HCT116 (cell line): ENCODE results near the gene LEMD3. TPM values are rescaled to one million over a fixed set of nuclear protein-coding genes. Genes with fewer than 3 reads are reported as not detected.

Experiments used
- ATAC-seq: fragments of 200-7000 bp; cut with Tn5 transposase; 2 replicates; pipeline ENCODE4 v1.9.1; 2020; ENCODE audit warnings: mild to moderate bottlenecking, moderate library complexity
- BruUV-seq: library from RNA; stranded (reverse); fragments of 400-500 nt; replicated peaks from 2 replicates; lab custom pipeline; 2021; lab: Mats Ljungman, UMichigan
- CTCF ChIA-PET: fragments of 300-600 bp; sonication (Branson Sonifier 250); formaldehyde crosslinking; loops from one replicate; lab custom pipeline; 2021; ENCODE audit warnings: antibody characterized with exemption; lab: Charles Lee
- POLR2A ChIA-PET: fragments of 300-600, 350-600 bp; sonication (Branson Sonifier 250); formaldehyde crosslinking; loops from one replicate; lab custom pipeline; 2021; ENCODE audit warnings: antibody characterized with exemption; lab: Charles Lee
- RAD21 ChIA-PET, 2 experiments: fragments of 300-600 bp; sonication (Branson Sonifier 250); formaldehyde crosslinking; loops; one replicate each; lab custom pipeline; 2023; ENCODE audit warnings: low total read pairs in 2 of 2; ENCODE audit not compliant: uncharacterized antibody in 2 of 2, unreplicated experiment in 2 of 2, low non-redundant PET in 1 of 2; lab: Charles Lee
- DNase-seq: peaks from one replicate; pipeline ENCODE4 v3.0.0-alpha.2; 2010; ENCODE audit warnings: low read depth, low spot score
- H2AFZ ChIP-seq: fragments of 200-600 bp; shearing (Covaris generic), sonication (generic); 2 replicates; pipeline ENCODE4 v1.6.1; 2017; ENCODE audit warnings: low read depth, mixed run types, mixed read lengths, antibody characterized with exemption, low read length; ENCODE audit not compliant: poor library complexity, severe bottlenecking
- H3K27ac ChIP-seq: 2 replicates; pipeline ENCODE4 v1.5.1; 2012; ENCODE audit warnings: low read depth, low read length
- H3K27me3 ChIP-seq: fragments of 200-600 bp; sonication (generic); 2 replicates; pipeline ENCODE4 v1.6.1; 2016; ENCODE audit warnings: mixed run types, low read length, mixed read lengths; ENCODE audit not compliant: insufficient read depth
- H3K36me3 ChIP-seq, 2 experiments: fragments of 200-500 bp in 1 of 2; fragments of 200-600 bp in 1 of 2; sonication (Bioruptor generic) in 1 of 2; sonication (generic) in 1 of 2; 2 replicates each; pipeline versions ENCODE4 v1.5.1 to v1.6.1; 2014 to 2016; ENCODE audit warnings: low read length in 2 of 2, inconsistent platforms in 1 of 2, mixed read lengths in 1 of 2, mixed run types in 1 of 2; ENCODE audit not compliant: insufficient read depth in 2 of 2, control insufficient read depth in 1 of 2
- H3K4me1 ChIP-seq, 2 experiments: fragments of 200-600 bp in 1 of 2; sonication (generic) in 1 of 2; 2 replicates each; pipeline versions ENCODE4 v1.5.1 to v1.6.1; 2012 to 2017; ENCODE audit warnings: low read length in 2 of 2, inconsistent platforms in 1 of 2, mild to moderate bottlenecking in 1 of 2, mixed read lengths in 1 of 2, mixed run types in 1 of 2, moderate library complexity in 1 of 2; ENCODE audit not compliant: insufficient read depth in 2 of 2, control insufficient read depth in 1 of 2
- H3K4me2 ChIP-seq: fragments of 200-600 bp; sonication (generic); 2 replicates; pipeline ENCODE4 v1.6.1; 2017; ENCODE audit warnings: mixed run types, low read length, mixed read lengths
- H3K4me3 ChIP-seq, 2 experiments: fragments of 200-600 bp in 1 of 2; sonication (generic) in 1 of 2; replicated peaks in 1 of 2; 2 replicates each; pipeline ENCODE4 v1.5.1; 2011 to 2016; ENCODE audit warnings: low read length in 2 of 2, control low read depth in 1 of 2, low read depth in 1 of 2, mild to moderate bottlenecking in 1 of 2, mixed read lengths in 1 of 2, mixed run types in 1 of 2
- H3K79me2 ChIP-seq: fragments of 200-600 bp; sonication (generic); 2 replicates; pipeline ENCODE4 v1.6.1; 2017; ENCODE audit warnings: mild to moderate bottlenecking, mixed run types, low read length, moderate library complexity, mixed read lengths; ENCODE audit not compliant: insufficient read depth
- H3K9ac ChIP-seq: fragments of 200-600 bp; sonication (generic); 2 replicates; pipeline ENCODE4 v1.6.1; 2016; ENCODE audit warnings: low read length, mixed read lengths
- H3K9me2 ChIP-seq: fragments of 200-600 bp; sonication (generic), shearing (Covaris generic); 2 replicates; pipeline ENCODE4 v1.6.1; 2017; ENCODE audit warnings: mixed run types, mild to moderate bottlenecking, moderate library complexity; ENCODE audit not compliant: insufficient read depth
- H3K9me3 ChIP-seq, 2 experiments: fragments of 200-500 bp in 1 of 2; fragments of 200-600 bp in 1 of 2; sonication (Bioruptor generic) in 1 of 2; sonication (generic) in 1 of 2; 2 replicates each; pipeline ENCODE4 v1.6.1; 2014 to 2017; ENCODE audit warnings: low read length in 2 of 2, mixed read lengths in 2 of 2, inconsistent platforms in 1 of 2, low read depth in 1 of 2, mild to moderate bottlenecking in 1 of 2, mixed run types in 1 of 2, moderate library complexity in 1 of 2; ENCODE audit not compliant: control insufficient read depth in 1 of 2, insufficient read depth in 1 of 2
- H4K20me1 ChIP-seq: fragments of 200-600 bp; sonication (generic), shearing (Covaris generic); 2 replicates; pipeline ENCODE4 v1.6.1; 2017; ENCODE audit warnings: mixed run types, mild to moderate bottlenecking, moderate library complexity; ENCODE audit not compliant: insufficient read depth
- ATF3 ChIP-seq: IDR thresholded peaks from 2 replicates; pipeline ENCODE4 v1.6.1; 2012
- CBX3 ChIP-seq: IDR thresholded peaks from 2 replicates; pipeline ENCODE4 v1.6.1; 2012; ENCODE audit warnings: low read depth
- CTCF ChIP-seq, 3 experiments: fragments of 200-600 bp in 1 of 3; sonication (generic) in 1 of 3; IDR thresholded peaks in 2 of 3; conservative IDR thresholded peaks in 1 of 3; 2 replicates each; pipeline ENCODE4 v1.5.1; 2012 to 2017; ENCODE audit warnings: low read depth in 2 of 3, low read length in 2 of 3, antibody characterized with exemption in 1 of 3, borderline replicate concordance in 1 of 3, control low read depth in 1 of 3, mild to moderate bottlenecking in 1 of 3, mixed read lengths in 1 of 3, mixed run types in 1 of 3, moderate library complexity in 1 of 3; ENCODE audit not compliant: insufficient read depth in 1 of 3
- EGR1 ChIP-seq: IDR thresholded peaks from 2 replicates; pipeline ENCODE4 v1.6.1; 2012; ENCODE audit warnings: low read depth
- ELF1 ChIP-seq: IDR thresholded peaks from 2 replicates; pipeline ENCODE4 v1.6.1; 2012; ENCODE audit warnings: low read depth, borderline replicate concordance
- EZH2 ChIP-seq: fragments of 200-600 bp; sonication (generic); IDR thresholded peaks from 2 replicates; pipeline ENCODE4 v1.6.1; 2017; ENCODE audit warnings: antibody characterized with exemption, mixed run types
- FOSL1 ChIP-seq: IDR thresholded peaks from 2 replicates; pipeline ENCODE4 v1.6.1; 2012; ENCODE audit warnings: low read depth
- JUND ChIP-seq: IDR thresholded peaks from 2 replicates; pipeline ENCODE4 v1.6.1; 2012
- MAX ChIP-seq: IDR thresholded peaks from 2 replicates; pipeline ENCODE4 v1.6.1; 2012
- POLR2A ChIP-seq: IDR thresholded peaks from 2 replicates; pipeline ENCODE4 v1.7.0; 2011; ENCODE audit warnings: borderline replicate concordance; ENCODE audit not compliant: insufficient read depth, insufficient read length; ENCODE audit errors: extremely low read depth
- POLR2AphosphoS5 ChIP-seq: IDR thresholded peaks from 2 replicates; pipeline ENCODE4 v1.6.1; 2011; ENCODE audit warnings: mild to moderate bottlenecking, low read depth, low read length, moderate library complexity
- RAD21 ChIP-seq: IDR thresholded peaks from 2 replicates; pipeline ENCODE4 v1.6.1; 2012; ENCODE audit warnings: low read depth, mild to moderate bottlenecking
- REST ChIP-seq: IDR thresholded peaks from 2 replicates; pipeline ENCODE4 v1.6.1; 2012; ENCODE audit warnings: low read depth
- SIN3A ChIP-seq: IDR thresholded peaks from 2 replicates; pipeline ENCODE4 v1.6.1; 2012; ENCODE audit warnings: low read depth
- SP1 ChIP-seq: IDR thresholded peaks from 2 replicates; pipeline ENCODE4 v1.6.1; 2012; ENCODE audit warnings: low read depth
- SRF ChIP-seq: IDR thresholded peaks from 2 replicates; pipeline ENCODE4 v1.6.1; 2012; ENCODE audit warnings: low read depth
- YY1 ChIP-seq: IDR thresholded peaks from 2 replicates; pipeline ENCODE4 v1.6.1; 2011; ENCODE audit warnings: low read length, low read depth, moderate library complexity, mild to moderate bottlenecking; ENCODE audit not compliant: insufficient replicate concordance; ENCODE audit errors: extremely low read depth
- ZBTB33 ChIP-seq: IDR thresholded peaks from 2 replicates; pipeline ENCODE4 v1.6.1; 2011; ENCODE audit warnings: mild to moderate bottlenecking, low read length, moderate library complexity; ENCODE audit not compliant: insufficient replicate concordance; ENCODE audit errors: extremely low read depth
- ZFX ChIP-seq: fragments of 450-650 bp; IDR thresholded peaks from 2 replicates; pipeline ENCODE4 v1.6.1; 2017
- ZNF274 ChIP-seq: fragments of 200-500 bp; sonication (Bioruptor generic); IDR thresholded peaks from 2 replicates; pipeline ENCODE4 v1.6.1; 2014; ENCODE audit warnings: mild to moderate bottlenecking, low read depth, low read length, inconsistent platforms
- intact Hi-C: fragments of 100-400 bp; cut with micrococcal nuclease; formaldehyde crosslinking; loops from 2 replicates; pipeline ENCODE4 v1.10.0; 2022
- total RNA-seq: library from RNA; stranded (reverse); gene quantifications from one replicate; pipeline ENCODE4 v1.2.1, GENCODE V29; 2021; ENCODE audit not compliant: unreplicated experiment

LEMD3 gene
- total RNA-seq, 1 experiment from 2014 or later, result 28.7 TPM

- BruUV-seq, result no TSS peak
- H3K9me3 ChIP-seq, result no peaks in the 10 kb centered on the region
- no peak for DNase-seq
- H3K36me3 ChIP-seq, result no peaks in the 10 kb centered on the region
- H3K4me2 ChIP-seq, result no peak overlapping the region
- ChIA-PET RAD21 (no interaction called here), CTCF (no interaction called here), POLR2A (no interaction called here)
- H3K79me2 ChIP-seq, result peaks cover 98% of the 10 kb centered on the region
- no peak overlapping the region for H3K9ac ChIP-seq
- H3K4me3 ChIP-seq, result no peak overlapping the region
- no peak for ATAC-seq
- H3K27me3 ChIP-seq, result no peaks in the 10 kb centered on the region
- intact Hi-C loops, result no loop called here
- TF ChIP-seq EGR1 (no peak), EZH2 (no peak), FOSL1 (no peak), SIN3A (no peak), SP1 (no peak), YY1 (no peak), MAX (no peak), ZFX (no peak), ELF1 (no peak), ATF3 (no peak), ZBTB33 (no peak), RAD21 (no peak), JUND (no peak), POLR2A (no peak), ZNF274 (no peak), SRF (no peak), REST (no peak), CTCF (IDR thresholded peaks at IDR 0.05 in 2 of 3, conservative IDR thresholded peaks at IDR 0.05 in 1 of 3; ENCODE audit: borderline replicate concordance in 1 of 3, insufficient read depth in 1 of 3, low read depth in 2 of 3, low read length in 2 of 3) (no peak), POLR2AphosphoS5 (no peak), CBX3 (no peak)
- no peak overlapping the region for H2AFZ ChIP-seq
- H3K4me1 ChIP-seq, result no peaks in the 10 kb centered on the region
- H3K9me2 ChIP-seq, result no peaks in the 10 kb centered on the region
- H4K20me1 ChIP-seq, result peaks cover 14% of the 10 kb centered on the region; the same call in 1 of the 2 replicates
- no peak overlapping the region for H3K27ac ChIP-seq
Observed at GRCh38 chr12:65205886-65206285, 36.5 kb downstream of the LEMD3 start.
